ENCODE results near the gene C15orf61.

DNA sequence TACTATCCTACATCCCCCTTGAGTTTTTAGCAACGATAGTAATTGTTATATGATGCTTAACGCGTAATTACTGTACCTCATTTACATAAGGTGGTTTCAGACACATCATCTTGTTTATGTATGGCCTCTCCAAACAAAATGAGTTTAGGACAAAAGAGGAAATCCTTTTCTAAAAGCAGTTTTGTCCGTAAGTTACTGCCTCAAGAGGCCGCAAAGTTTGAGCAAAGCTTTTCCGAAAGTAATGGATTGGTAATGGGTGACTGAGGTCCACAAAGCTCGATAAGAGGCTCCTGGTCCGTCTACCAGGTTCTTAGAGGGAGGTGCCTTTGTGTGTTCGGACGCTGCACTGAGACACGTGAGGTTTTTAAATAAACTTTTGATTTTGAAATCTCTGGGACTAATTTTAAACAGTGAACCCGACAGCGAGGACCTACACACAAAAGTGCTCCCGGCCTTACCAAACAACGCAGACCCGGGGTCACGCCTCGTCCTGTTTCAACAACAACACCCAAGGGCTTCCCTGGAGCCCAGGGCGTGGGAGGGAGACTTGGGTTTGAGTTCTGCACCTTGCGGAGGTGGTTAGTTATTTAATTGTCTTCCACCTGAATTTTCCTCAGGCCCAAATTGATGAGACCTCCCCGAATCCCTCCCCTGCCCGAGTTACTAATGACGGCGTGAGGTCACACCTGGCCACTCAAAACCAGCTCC is 456 bp upstream of the C15orf61 start:
- TF ChIP-seq, protein P1, sequence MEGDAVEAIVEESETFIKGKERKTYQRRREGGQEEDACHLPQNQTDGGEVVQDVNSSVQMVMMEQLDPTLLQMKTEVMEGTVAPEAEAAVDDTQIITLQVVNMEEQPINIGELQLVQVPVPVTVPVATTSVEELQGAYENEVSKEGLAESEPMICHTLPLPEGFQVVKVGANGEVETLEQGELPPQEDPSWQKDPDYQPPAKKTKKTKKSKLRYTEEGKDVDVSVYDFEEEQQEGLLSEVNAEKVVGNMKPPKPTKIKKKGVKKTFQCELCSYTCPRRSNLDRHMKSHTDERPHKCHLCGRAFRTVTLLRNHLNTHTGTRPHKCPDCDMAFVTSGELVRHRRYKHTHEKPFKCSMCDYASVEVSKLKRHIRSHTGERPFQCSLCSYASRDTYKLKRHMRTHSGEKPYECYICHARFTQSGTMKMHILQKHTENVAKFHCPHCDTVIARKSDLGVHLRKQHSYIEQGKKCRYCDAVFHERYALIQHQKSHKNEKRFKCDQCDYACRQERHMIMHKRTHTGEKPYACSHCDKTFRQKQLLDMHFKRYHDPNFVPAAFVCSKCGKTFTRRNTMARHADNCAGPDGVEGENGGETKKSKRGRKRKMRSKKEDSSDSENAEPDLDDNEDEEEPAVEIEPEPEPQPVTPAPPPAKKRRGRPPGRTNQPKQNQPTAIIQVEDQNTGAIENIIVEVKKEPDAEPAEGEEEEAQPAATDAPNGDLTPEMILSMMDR (conservative IDR thresholded peaks at IDR 0.05) = no peak
- no peak for TF ChIP-seq ZFX (IDR thresholded peaks at IDR 0.05)

Data from C4-2B (cell line).